Neural cell (in vitro differentiated cells): ENCODE measurements around the gene CPXM2. TPM values are rescaled to one million over a fixed set of nuclear protein-coding genes. Genes with fewer than 3 reads are reported as not detected.

Experiments
- H2AFZ ChIP-seq: fragments of 200-600, 300-800 bp; sonication (generic), shearing (Covaris generic); 2 replicates; pipeline ENCODE4 v1.6.0; 2014; ENCODE audit warnings: low read depth, mild to moderate bottlenecking, antibody characterized with exemption, low read length, moderate library complexity
- H3F3A ChIP-seq: fragments of 200-600 bp; shearing (Covaris generic); 2 replicates; pipeline ENCODE4 v1.6.1; 2016; ENCODE audit warnings: mild to moderate bottlenecking, moderate library complexity, mixed read lengths, antibody characterized with exemption, low read length; ENCODE audit not compliant: insufficient read depth, poor library complexity, severe bottlenecking
- H3K27ac ChIP-seq: fragments of 200-600, 300-800 bp; sonication (generic), shearing (Covaris generic); 2 replicates; pipeline ENCODE4 v1.5.1; 2014; ENCODE audit warnings: mild to moderate bottlenecking, low read length, moderate library complexity
- H3K27me3 ChIP-seq: fragments of 300-800, 200-600 bp; sonication (generic), shearing (Covaris generic); 2 replicates; pipeline ENCODE4 v1.6.0; 2014; ENCODE audit warnings: mild to moderate bottlenecking, low read depth, low read length, moderate library complexity; ENCODE audit not compliant: insufficient read depth
- H3K36me3 ChIP-seq: fragments of 300-800, 200-600 bp; sonication (generic), shearing (Covaris generic); 2 replicates; pipeline ENCODE4 v1.5.1; 2014; ENCODE audit warnings: mild to moderate bottlenecking, antibody characterized with exemption, low read length, moderate library complexity; ENCODE audit not compliant: insufficient read depth
- H3K4me2 ChIP-seq: fragments of 300-800, 200-600 bp; sonication (generic), shearing (Covaris generic); 2 replicates; pipeline ENCODE4 v1.6.0; 2014; ENCODE audit warnings: mild to moderate bottlenecking, low read length
- H3K4me3 ChIP-seq: fragments of 300-800, 200-600 bp; sonication (generic), shearing (Covaris generic); 2 replicates; pipeline ENCODE4 v1.5.1; 2014; ENCODE audit warnings: mild to moderate bottlenecking, low read length, moderate library complexity
- H3K79me2 ChIP-seq: fragments of 200-600 bp; shearing (Covaris generic); replicated peaks from 2 replicates; pipeline ENCODE4 v1.6.0; 2014; ENCODE audit warnings: mild to moderate bottlenecking, low read length, moderate library complexity; ENCODE audit not compliant: insufficient read depth
- H3K9ac ChIP-seq: fragments of 300-800, 200-600 bp; sonication (generic), shearing (Covaris generic); 2 replicates; pipeline ENCODE4 v1.6.1; 2016; ENCODE audit warnings: mild to moderate bottlenecking, low read length, mixed read lengths
- H3K9me2 ChIP-seq: fragments of 200-600 bp; shearing (Covaris generic); 2 replicates; pipeline ENCODE4 v1.6.1; 2016; ENCODE audit warnings: mild to moderate bottlenecking, low read length, mixed read lengths; ENCODE audit not compliant: insufficient read depth
- H3K9me3 ChIP-seq: fragments of 200-600, 300-800 bp; sonication (generic), shearing (Covaris generic); 2 replicates; pipeline ENCODE4 v1.6.1; 2016; ENCODE audit warnings: mild to moderate bottlenecking, mixed run types, low read length, moderate library complexity, mixed read lengths
- H4K20me1 ChIP-seq: fragments of 200-600 bp; shearing (Covaris generic); 2 replicates; pipeline ENCODE4 v1.6.1; 2016; ENCODE audit warnings: mild to moderate bottlenecking, mixed run types; ENCODE audit not compliant: insufficient read depth
- CTCF ChIP-seq: fragments of 450-650 bp; IDR thresholded peaks from 2 replicates; pipeline ENCODE4 v1.5.1; 2014; ENCODE audit warnings: antibody characterized with exemption, mild to moderate bottlenecking, moderate library complexity; ENCODE audit not compliant: poor library complexity, severe bottlenecking
- EP300 ChIP-seq: fragments of 450-650 bp; conservative IDR thresholded peaks from 2 replicates; pipeline ENCODE4 v1.6.1; 2014; ENCODE audit warnings: antibody characterized with exemption, mild to moderate bottlenecking, moderate library complexity; ENCODE audit not compliant: poor library complexity, severe bottlenecking
- EZH2 ChIP-seq: fragments of 200-600, 300-800 bp; shearing (Covaris generic), sonication (generic); IDR thresholded peaks from 2 replicates; pipeline ENCODE4 v1.6.1; 2014; ENCODE audit warnings: antibody characterized with exemption, low read length, borderline replicate concordance, mild to moderate bottlenecking; ENCODE audit not compliant: insufficient read depth, poor library complexity, severe bottlenecking
- MXI1 ChIP-seq: fragments of 450-650 bp; conservative IDR thresholded peaks from 2 replicates; pipeline ENCODE4 v1.6.1; 2014; ENCODE audit warnings: antibody characterized with exemption, mild to moderate bottlenecking; ENCODE audit not compliant: poor library complexity, severe bottlenecking
- POLR2AphosphoS5 ChIP-seq: IDR thresholded peaks from 2 replicates; pipeline ENCODE4 v1.6.1; 2012
- RAD21 ChIP-seq: fragments of 450-650 bp; conservative IDR thresholded peaks from 2 replicates; pipeline ENCODE4 v1.6.1; 2014; ENCODE audit warnings: antibody characterized with exemption, mild to moderate bottlenecking, moderate library complexity
- SMC3 ChIP-seq: fragments of 450-650 bp; conservative IDR thresholded peaks from 2 replicates; pipeline ENCODE4 v1.6.1; 2014; ENCODE audit warnings: antibody characterized with exemption, mild to moderate bottlenecking, moderate library complexity; ENCODE audit not compliant: poor library complexity
- TAF1 ChIP-seq: IDR thresholded peaks from 2 replicates; pipeline ENCODE4 v1.6.1; 2012; ENCODE audit warnings: low read depth
- polyA plus RNA-seq: library from polyadenylated mRNA; depleted of rRNA; stranded (reverse); fragments of >200 nt; gene quantifications from 2 replicates; pipeline ENCODE4 v1.2.3, GENCODE V29; 2014
- TF ChIP-seq, protein P1 (sequence below): IDR thresholded peaks from 2 replicates; pipeline ENCODE4 v1.6.1; 2012; ENCODE audit warnings: borderline replicate concordance

CPXM2 gene
- polyA plus RNA-seq, 1 donor from 2014 or later = not detected

DNA sequence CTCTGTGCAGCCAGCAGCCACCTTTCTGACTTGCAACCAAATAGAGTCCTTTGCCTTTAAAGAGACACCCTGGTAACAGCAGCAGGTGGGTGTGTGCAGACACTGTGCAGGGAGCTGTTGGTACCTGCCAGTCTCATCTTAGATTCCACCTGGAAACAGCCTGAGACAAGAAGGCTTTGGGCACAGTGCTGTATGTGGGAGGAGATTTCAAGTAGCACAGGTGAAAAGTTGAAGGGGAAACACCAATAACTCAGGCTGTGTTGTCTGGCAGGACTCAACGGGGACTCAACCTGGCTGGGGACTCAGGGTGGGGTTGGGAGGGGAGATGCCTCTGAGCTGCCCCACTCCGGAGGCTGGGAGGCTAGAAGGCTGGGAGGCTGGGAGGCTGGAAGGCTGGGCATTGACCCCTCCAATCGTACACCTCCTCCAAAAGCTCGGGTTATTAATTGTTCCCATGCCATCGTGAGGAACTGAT, 6.7 kb downstream of the CPXM2 start:
- Histone ChIP-seq H3K9me2 (no peaks in the 10 kb centered on the region), H3K27ac (no peak overlapping the region), H2AFZ (no peak overlapping the region), H4K20me1 (no peaks in the 10 kb centered on the region), H3K27me3 (peaks cover 4% of the 10 kb centered on the region), H3K9me3 (no peaks in the 10 kb centered on the region), H3K79me2 (no peaks in the 10 kb centered on the region), H3K4me3 (no peak overlapping the region), H3K36me3 (no peaks in the 10 kb centered on the region), H3K4me2 (no peak overlapping the region), H3K9ac (no peak overlapping the region), H3F3A (no peaks in the 10 kb centered on the region)
- no peak for TF ChIP-seq EP300
- no peak for TF ChIP-seq EZH2
- no peak for TF ChIP-seq RAD21
- no peak for TF ChIP-seq MXI1
- no peak for TF ChIP-seq SMC3
- TF ChIP-seq, protein P1, sequence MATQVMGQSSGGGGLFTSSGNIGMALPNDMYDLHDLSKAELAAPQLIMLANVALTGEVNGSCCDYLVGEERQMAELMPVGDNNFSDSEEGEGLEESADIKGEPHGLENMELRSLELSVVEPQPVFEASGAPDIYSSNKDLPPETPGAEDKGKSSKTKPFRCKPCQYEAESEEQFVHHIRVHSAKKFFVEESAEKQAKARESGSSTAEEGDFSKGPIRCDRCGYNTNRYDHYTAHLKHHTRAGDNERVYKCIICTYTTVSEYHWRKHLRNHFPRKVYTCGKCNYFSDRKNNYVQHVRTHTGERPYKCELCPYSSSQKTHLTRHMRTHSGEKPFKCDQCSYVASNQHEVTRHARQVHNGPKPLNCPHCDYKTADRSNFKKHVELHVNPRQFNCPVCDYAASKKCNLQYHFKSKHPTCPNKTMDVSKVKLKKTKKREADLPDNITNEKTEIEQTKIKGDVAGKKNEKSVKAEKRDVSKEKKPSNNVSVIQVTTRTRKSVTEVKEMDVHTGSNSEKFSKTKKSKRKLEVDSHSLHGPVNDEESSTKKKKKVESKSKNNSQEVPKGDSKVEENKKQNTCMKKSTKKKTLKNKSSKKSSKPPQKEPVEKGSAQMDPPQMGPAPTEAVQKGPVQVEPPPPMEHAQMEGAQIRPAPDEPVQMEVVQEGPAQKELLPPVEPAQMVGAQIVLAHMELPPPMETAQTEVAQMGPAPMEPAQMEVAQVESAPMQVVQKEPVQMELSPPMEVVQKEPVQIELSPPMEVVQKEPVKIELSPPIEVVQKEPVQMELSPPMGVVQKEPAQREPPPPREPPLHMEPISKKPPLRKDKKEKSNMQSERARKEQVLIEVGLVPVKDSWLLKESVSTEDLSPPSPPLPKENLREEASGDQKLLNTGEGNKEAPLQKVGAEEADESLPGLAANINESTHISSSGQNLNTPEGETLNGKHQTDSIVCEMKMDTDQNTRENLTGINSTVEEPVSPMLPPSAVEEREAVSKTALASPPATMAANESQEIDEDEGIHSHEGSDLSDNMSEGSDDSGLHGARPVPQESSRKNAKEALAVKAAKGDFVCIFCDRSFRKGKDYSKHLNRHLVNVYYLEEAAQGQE = no peak
- no peak for TF ChIP-seq TAF1
- no peak for TF ChIP-seq CTCF
- no peak for TF ChIP-seq POLR2AphosphoS5

DNA sequence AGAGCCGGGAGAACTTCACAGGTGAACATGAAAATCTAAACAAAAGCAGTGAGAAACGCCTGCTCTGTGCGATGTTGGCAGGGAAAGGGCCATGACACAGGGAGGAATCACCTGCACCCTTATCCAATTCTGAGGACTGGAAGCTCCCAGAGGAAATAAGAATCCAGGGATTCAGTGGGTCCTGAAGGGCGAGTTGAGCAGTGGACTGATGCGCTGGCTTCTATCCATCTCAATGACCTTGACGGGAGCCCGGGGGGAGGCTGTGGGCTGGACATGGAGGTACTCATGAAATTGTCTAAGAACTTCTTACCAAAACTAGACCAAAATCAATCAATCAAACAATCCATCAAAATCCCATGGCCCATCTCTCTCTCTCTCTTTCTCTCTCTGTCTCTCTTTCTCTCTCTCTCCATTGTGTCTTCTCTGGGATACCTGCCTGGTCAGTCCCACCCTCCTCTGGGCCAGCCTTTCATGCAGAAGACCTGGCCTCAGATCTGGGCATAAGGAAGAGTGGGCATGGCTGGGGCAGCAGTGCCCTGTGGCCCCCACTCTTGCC, 7.2 kb downstream of the CPXM2 start:
- no peaks in the 10 kb centered on the region for H3K9me3 ChIP-seq
- no peaks in the 10 kb centered on the region for H3K79me2 ChIP-seq
- H3K4me3 ChIP-seq = no peak overlapping the region
- H3K9ac ChIP-seq = no peak overlapping the region
- no peaks in the 10 kb centered on the region for H3K36me3 ChIP-seq
- H3K4me2 ChIP-seq = no peak overlapping the region
- no peak overlapping the region for H2AFZ ChIP-seq
- H3K27me3 ChIP-seq = no peaks in the 10 kb centered on the region
- H3K9me2 ChIP-seq = no peaks in the 10 kb centered on the region
- H3F3A ChIP-seq = no peaks in the 10 kb centered on the region
- no peaks in the 10 kb centered on the region for H4K20me1 ChIP-seq
- TF ChIP-seq CTCF (no peak), POLR2AphosphoS5 (no peak), SMC3 (no peak), RAD21 (no peak), TAF1 (no peak), MXI1 (no peak), EP300 (no peak), EZH2 (no peak)
- TF ChIP-seq, protein P1 = no peak
- no peak overlapping the region for H3K27ac ChIP-seq
